HEK293 (cell line): ENCODE data around the gene RHOT2.

Experiments
- CTCF ChIP-seq: fragments of 450-650 bp; formaldehyde crosslinking; IDR thresholded peaks from 2 replicates; pipeline ENCODE4 v1.5.1; 2016; ENCODE audit warnings: missing biosample characterization, missing genetic modification characterization
- MEIS1 ChIP-seq: sonication (generic); formaldehyde crosslinking; IDR thresholded peaks from 2 replicates; pipeline ENCODE4 v1.8.1; 2022; ENCODE audit warnings: missing genetic modification reagents, mild to moderate bottlenecking, borderline replicate concordance
- PATZ1 ChIP-seq: fragments of 450-650 bp; formaldehyde crosslinking; IDR thresholded peaks from 2 replicates; pipeline ENCODE4 v1.5.1; 2016; ENCODE audit warnings: missing biosample characterization, missing genetic modification characterization
- RBAK ChIP-seq: fragments of 450-650 bp; formaldehyde crosslinking; IDR thresholded peaks from 2 replicates; pipeline ENCODE4 v1.5.1; 2016; ENCODE audit warnings: missing biosample characterization, missing genetic modification characterization
- YY1 ChIP-seq: fragments of 450-650 bp; formaldehyde crosslinking; IDR thresholded peaks from 2 replicates; pipeline ENCODE4 v1.5.1; 2018; ENCODE audit warnings: missing biosample characterization, missing genetic modification characterization
- ZNF18 ChIP-seq: fragments of 450-650 bp; formaldehyde crosslinking; IDR thresholded peaks from 2 replicates; pipeline ENCODE4 v1.5.1; 2016; ENCODE audit warnings: missing biosample characterization, missing genetic modification characterization
- ZNF324 ChIP-seq: fragments of 450-650 bp; formaldehyde crosslinking; IDR thresholded peaks from 2 replicates; pipeline ENCODE4 v1.5.1; 2016; ENCODE audit warnings: missing biosample characterization, missing genetic modification characterization
- ZNF416 ChIP-seq: fragments of 450-650 bp; formaldehyde crosslinking; IDR thresholded peaks from 2 replicates; pipeline ENCODE4 v1.5.1; 2016; ENCODE audit warnings: missing biosample characterization, missing genetic modification characterization
- ZSCAN30 ChIP-seq: fragments of 450-650 bp; IDR thresholded peaks from 2 replicates; pipeline ENCODE4 v1.5.1; 2018; ENCODE audit warnings: missing biosample characterization, mild to moderate bottlenecking, missing genetic modification characterization, moderate library complexity

- no peak for TF ChIP-seq YY1
- TF ChIP-seq PATZ1 (tag by site-specific recombination), result peak; percentile 36; the same call in 1 of the 2 replicates
- TF ChIP-seq CTCF (tag by site-specific recombination), result no peak
- TF ChIP-seq RBAK, result no peak
- no peak for TF ChIP-seq ZSCAN30
- TF ChIP-seq ZNF324 (tag by site-specific recombination), result no peak
- TF ChIP-seq ZNF18, result no peak
- no peak for TF ChIP-seq ZNF416 (tag by site-specific recombination)
- TF ChIP-seq MEIS1 (CRISPR knock-in tag), result no peak
These were observed 27.0 kb downstream of the RHOT2 start for GRCh38 chr16:694863-695354.
